CD4-positive, alpha-beta T cell treated with Interleukin-2 at 100 ng/mL for 4 hours (primary cell): ENCODE measurements around the gene PKDREJ.

Source experiments
- DNase-seq: peaks from one replicate; pipeline ENCODE4 v3.0.0-alpha.2; 2020; ENCODE audit warnings: low spot score

The PKDREJ gene

DNA sequence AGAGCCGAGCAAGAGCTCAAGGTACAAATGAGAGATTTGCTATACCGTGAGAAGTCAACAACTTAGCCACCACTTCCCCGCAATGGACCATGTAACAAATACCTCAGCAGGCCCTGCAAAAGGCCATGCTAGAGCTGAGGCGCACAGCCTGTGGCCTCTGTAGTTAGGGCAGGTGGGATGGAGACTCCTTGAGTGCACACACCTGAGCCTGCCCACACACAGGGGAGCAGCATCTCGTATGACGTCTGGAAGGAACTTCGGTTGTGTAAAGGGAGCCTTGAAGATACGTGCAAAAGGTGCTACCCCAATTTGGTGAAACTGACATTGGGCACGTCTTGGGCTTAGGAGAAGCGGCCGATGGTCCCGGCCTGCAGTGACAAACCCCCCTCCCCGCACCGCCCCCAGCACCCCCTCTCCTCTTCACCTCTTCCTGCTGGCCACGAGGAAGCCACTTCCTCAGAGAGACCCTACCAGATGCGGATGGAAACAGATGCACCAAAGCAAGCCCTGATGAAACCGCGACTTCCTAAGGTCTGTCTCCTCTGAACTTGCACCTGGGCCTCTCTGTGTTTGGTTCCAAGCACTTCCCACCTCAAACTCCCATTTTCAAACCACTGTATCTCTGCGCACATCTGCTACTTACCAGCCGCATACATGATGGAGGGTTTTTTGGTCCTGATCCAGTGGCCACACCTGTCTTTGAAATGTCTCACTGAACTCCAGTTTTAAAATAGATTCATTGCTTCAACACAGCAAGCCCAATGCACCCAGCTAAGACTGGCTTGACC, 23.7 kb downstream of the PKDREJ start:
- DNase-seq, result no peak

DNA sequence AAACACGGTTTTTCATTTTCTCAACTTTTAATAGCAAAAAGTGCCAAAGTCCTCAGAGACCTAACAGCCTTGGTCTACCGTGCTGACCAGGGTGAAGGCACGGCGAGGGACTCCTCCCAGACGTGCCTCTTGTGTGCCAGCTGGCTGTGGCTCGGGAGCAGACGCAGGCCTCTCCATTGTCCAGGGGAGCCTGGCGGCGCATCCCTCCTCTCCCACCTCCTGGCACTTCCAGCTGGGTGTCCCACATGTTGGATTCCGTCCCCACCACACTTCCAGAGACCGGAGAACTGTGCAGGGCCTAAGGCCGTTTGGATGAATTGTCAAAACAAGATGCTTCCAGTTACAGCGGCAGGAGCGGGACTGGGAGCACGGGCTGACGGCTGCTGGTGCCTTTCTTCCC, 24.6 kb downstream of the PKDREJ start:
- DNase-seq, result no peak

DNA sequence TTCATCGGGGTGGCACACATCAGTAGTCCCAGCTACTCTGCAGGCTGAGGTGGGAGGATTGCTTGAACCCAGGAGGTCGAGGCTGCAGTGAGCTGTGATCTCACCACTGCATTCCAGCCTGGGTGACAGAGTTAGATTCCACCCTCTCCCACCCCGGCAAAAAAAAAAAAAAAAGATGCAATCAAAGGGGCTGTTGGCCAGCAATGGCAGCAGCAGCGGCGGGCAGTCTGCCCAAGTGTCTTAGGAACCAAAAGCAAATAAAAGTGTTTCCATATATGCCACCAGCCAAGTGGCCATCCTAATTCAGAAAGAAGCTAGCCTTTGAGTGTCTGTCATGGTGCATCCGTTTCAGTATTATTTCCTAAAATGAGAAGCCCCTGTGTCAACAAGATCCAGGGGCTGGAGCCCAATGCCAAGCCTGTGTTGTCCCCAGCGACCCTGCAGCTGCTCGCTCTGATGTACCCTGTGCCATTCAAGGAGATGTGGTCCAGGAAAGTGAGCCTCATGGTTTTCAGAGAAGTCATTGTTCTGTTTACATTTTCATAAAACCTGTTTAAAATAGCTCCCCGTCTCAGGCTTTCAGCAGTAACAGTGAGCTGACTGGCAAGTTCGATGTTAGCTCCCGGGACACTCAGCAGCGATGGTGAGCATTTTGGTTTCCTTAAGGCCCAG, 25.6 kb downstream of the PKDREJ start:
- DNase-seq, result no peak

DNA sequence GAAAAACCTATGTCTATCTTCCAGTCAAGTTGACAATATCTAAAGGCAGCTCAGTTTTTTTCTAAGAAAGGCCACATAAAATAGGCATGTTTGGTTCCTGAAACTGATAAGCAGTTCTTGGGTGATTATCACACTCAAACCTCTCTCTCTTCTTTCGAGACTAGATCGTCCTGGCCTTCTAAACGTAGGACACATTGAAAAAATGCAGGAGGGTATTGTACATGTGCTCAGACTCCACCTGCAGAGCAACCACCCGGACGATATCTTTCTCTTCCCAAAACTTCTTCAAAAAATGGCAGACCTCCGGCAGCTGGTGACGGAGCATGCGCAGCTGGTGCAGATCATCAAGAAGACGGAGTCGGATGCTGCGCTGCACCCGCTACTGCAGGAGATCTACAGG, 28.2 kb downstream of the PKDREJ start:
- no peak for DNase-seq

DNA sequence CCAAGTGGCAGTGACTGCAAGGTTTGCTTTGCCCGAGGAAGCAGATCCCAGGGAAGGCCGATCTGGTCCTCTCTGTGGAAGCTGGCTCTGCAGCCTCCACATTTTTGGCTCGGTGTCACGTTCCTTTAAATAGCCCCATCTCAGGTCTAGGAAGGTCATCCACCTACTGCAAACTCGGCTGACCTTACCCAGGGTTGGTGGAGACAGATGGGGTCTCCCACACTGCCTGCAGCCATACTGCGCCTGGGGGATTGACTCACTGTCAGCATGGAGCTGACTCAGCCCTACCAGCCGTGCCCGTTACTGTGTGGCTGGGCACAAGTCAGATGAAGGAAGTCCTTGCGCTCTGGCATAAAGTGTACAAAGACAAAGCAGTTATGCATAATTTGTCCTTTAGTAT, 29.9 kb downstream of the PKDREJ start:
- no peak for DNase-seq

DNA sequence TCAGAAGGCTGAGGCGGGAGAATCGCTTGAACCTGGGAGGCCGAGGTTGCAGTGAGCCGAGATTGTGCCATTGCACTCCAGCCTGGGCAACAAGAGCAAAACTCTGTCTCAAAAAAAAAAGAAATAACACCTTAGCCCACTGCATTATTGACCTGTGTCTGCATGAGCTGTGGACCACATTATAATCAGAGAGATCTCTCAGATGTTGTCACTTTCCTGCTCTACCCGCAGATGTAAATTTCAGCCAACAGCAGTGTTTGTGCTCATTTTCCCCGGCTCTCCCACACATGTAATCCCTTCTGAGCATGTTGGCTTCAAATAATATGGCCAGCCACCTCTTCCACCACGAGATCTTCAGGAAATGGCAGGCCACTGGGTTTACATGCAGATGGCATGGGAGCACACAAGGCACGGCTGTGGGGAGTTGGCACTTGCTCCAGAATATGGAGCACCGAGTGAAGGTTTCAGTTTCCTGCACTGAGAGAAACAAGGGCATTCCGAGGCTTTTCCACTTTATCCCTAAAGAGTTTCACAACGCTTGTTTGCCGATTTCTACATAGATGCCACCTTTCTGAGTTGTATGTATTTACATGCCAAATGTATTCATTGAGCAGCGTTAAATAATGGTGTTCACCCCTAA, 32.8 kb downstream of the PKDREJ start:
- no peak for DNase-seq

DNA sequence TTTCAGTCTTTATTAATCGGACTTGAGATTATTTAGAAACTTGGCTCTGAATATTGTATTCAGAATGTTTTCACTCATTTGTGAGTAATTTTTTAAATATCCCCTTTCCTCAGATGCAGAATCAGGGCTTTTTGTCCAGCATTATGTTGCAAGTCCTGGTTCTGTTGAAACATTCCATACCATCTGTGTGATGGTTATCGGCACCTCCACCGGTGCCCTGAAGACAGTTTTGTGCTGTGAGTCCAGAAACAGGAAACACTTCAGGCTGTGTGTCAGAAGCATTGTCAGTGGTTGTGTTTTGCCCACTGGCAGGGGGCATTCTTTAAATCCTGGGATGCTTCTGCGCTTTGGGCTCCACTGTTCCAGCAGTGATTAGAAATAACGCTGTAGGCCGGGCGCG, 33.4 kb downstream of the PKDREJ start:
- no peak for DNase-seq

DNA sequence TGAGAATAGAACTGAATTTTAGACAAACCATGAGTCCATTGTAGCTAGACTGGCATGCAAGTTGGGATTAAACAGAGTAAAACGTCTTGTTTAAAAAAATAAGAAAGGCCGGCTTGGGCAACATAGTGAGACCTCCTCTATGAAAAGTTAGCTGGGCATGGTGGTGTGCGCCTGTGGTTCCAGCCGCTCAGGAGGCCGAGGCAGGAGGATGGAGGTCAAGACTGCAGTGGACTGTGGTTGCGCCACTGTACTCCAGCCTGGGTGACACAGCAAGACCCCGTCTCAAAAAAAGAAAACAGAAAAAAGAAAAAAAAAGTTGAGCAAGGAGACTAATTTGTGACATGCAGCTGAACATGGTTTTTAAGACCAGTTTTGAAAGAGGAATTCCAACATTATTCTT, 36.6 kb downstream of the PKDREJ start:
- no peak for DNase-seq

DNA sequence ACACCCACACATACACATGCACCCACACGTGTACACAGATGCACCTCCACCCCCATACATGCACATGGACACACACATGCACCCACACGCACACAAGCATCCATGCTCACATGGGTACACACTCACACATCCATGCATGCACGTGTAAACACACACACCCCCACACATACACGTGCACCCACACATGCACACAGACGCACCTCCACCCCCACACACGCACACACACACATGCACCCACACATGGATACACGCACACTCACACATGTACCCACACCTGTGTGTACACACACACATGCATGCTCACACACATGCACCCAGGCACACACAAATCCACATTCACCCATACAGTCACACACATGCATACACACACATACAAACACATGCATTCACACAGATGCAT, 37.5 kb downstream of the PKDREJ start:
- no peak for DNase-seq

DNA sequence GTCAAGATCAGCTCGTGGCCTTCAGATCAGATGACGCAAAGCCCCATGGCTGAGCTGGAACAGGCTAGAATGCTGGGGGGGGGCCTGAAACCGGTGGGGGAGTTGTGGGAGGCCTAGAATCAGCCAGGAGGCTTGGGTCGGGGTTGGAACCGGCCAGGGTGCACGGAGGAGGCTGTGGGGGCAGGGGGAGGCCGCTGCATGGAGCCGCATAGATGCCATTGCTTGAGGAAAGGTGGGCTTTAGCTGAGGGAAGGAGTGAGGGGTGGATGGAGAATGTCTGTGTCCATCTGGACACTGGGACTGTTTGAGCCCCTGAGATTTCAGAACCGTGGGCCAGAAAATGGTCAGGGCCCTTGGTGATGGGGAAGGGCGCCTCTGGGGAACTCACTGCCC, 38.2 kb downstream of the PKDREJ start:
- no peak for DNase-seq

DNA sequence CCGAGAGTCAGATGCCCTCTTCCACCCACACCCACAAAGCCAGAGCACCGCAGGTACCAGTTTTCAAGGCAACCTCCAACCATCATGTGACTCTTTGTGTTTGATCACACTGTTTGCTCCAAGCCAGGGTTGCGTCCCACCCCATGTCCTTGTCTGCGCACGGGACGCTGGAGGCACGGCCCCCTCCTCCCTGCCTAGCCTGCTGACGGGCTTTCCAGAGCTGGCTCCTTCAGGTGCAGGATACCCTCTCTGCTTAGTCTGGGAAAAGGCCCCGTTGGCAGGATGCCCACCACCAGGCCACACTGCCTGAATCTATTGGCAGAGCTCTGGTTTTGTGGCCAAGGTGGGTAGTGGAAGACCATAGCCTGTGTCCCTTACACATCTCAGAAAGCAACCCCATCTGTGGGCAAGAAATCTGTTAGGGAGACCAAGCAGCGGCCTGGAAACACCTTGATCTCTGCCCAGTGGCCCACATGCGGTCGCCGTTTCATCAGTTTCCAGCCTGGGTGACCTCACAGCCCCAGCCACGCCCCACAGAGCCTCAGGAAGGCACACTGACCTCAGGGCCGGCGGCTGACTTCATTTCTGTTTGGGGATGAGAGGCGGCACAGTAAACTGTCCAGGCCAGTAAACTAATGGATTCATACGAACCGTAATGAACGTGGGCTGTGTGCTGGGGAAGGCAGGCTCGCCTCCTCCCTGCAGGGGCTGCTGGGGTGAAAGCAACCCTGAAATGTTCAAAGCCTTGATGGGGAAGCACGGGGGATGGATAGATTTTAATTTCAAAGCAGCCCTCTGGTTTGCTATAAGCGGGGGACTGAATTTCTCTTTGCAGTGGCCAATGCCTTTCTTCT, 38.9 kb downstream of the PKDREJ start:
- DNase-seq, result no peak

DNA sequence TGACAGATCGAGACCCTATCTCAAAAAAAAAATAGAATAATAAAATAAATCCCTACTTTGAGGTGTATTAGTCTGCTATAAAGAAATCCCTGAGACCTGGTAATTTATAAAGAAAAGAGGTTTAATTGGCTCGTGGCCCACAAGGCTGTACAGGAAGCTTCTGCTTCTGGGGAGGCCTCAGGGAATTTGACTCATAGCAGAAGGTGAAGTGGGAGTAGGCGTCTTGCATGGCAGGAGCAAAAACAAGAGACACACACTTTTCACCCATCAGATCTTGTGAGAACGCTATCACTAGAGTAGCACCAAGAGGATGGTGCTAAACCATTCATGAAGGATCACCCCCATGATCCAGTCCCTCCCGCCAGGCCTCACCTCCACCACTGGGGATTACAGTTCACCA, 42.2 kb downstream of the PKDREJ start:
- DNase-seq, result no peak

DNA sequence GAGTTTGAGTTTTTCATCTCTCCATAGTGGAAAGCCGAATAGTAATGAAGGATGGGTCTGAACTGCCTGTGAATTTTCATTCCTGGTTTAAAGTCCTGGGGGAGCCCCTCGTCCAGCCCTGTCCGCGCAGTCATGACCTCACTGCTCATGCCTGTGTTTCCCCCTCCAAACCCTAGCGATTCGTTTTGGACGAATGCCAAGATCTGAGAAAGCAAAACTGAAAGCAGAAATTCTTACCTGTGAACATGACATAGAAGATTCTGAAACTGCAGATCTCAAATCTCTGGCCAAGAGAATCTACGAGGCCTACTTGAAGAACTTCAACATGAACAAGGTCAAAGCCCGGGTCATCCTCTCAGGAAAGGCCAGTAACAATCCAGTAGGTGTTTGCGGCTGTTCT, 43.5 kb downstream of the PKDREJ start:
- peak; percentile 10 for DNase-seq

DNA sequence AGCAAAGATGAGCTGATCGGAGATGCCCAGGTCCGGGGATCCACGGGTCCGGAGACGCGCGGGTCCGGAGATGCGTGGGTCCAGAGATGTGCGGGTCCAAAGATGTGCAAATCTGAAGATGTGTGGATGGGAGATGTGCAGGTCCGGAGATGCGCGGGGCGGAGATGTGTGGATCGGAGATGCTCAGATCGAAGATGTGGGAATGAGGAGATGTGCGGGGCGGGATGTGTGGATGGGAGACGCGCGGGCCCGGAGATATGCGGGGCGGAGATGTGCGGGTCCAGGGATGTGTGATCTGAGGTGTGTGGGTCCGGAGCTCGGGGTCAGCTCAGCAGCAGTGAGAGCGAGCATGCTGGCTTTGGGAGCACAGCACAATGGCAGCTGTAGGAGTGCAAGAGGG, 48.5 kb downstream of the PKDREJ start:
- no peak for DNase-seq

DNA sequence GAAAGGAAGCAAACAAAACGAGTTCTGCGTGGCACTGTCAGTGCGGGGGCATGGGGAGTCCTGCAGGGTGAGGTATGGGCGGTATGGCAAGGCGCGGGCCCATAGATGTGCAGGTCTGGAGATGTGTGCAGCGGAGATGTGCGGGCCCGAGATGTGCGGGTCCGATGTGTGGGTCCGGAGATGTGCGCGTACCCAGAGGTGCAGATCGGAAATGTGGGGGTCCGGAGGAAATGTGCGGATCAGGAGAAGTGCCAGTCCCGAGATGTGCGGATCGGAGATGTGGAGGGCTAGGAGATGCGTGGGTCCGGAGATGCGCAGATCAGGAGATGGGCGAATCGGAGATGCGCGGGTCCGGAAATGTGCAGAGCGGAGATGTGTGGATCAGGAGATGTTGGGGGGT, 49.0 kb downstream of the PKDREJ start:
- no peak for DNase-seq

DNA sequence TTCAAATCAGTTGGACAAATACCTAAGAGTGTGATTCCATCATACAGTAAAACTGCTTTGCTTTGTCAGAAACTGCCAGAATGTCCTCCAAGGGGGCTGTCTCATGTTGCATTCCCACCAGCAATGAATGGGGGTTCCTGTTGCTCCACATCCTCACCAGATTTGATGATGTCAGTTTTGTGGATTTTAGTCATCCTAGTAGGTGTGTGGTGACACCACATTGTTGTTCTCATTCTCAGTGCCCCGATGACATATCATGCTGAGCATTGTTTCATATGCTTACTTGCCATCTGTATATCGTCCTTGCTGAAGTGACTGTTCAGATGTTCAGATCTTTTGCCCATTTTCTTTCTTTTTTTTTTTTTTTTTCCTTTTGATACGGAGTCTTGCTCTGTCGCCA, 50.1 kb downstream of the PKDREJ start:
- DNase-seq, result no peak

DNA sequence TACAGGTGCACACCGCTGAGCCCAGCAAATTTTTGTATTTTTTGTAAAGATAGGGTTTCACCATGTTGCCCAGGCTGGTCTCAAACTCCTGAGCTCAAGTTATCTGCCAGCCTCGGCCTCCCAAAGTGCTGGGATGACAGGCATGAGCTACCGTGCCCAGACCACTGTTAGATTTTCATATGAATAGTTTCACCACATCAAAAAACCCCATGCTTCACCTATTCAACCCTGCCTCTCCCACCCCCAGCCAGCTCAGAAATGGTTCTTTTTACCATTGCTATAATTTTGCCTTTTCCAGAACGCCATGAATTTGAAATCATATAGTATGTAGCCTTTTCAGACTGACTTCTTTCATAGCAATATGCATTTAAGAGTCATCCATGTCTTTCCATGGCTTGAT, 50.9 kb downstream of the PKDREJ start:
- no peak for DNase-seq

DNA sequence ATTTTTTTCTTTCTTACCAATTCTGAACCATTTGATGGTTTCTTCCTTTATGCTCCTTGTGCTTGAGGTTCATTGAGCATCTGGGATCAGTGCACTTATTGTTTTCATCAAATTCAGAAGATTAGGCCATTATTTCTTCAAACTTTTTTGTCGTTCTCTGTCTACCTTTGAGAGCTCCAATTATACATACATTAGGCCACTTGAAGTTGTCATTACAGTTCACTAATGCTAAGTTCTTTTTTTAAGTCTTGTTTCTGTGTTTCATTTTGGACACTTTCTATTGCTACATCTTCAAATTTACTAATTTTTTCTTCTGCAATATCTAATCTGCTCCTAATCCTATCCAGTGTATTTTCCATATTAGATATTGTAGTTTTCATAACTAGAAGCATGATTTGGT, 53.9 kb downstream of the PKDREJ start:
- no peak for DNase-seq
